Tibial nerve (tissue), 4 donors: Measurements from ENCODE around the gene ANKRD45.

Source experiments
- EP300 ChIP-seq, 2 donors: sonication (generic); formaldehyde crosslinking; IDR thresholded peaks; one replicate each; pipeline ENCODE4 v1.6.1; 2017; ENCODE audit warnings: antibody characterized with exemption in 2 of 2, mild to moderate bottlenecking in 1 of 2
- POLR2A ChIP-seq, 2 donors: fragments of 450-650 bp; IDR thresholded peaks; one replicate each; pipeline ENCODE4 v1.6.1; 2017; ENCODE audit warnings: antibody characterized with exemption in 2 of 2, mild to moderate bottlenecking in 2 of 2, moderate library complexity in 2 of 2
- TF ChIP-seq, protein P1 (sequence below), 5 experiments: fragments of 200-600 bp in 3 of 5; fragments of 450-650 bp in 2 of 5; sonication (generic) in 3 of 5; IDR thresholded peaks; one replicate each; pipeline ENCODE4 v1.5.1; 2016 to 2019; ENCODE audit warnings: antibody characterized with exemption in 5 of 5, mild to moderate bottlenecking in 3 of 5, moderate library complexity in 2 of 5

DNA sequence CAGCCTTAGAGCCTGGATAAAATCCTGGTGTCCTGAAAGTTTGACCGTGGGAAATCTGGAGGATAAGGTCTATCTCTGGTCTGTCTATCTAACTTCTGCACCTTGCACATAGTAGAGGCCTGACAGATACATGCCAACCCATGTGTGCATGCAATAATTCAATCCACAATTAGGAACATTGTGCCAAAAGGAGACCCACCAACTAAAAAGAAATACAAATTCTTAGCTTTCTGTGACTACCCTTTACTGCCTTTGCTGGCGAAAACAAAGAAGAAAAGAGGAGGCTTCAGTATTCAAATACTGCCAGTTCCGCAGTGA is 44.7 kb upstream of the ANKRD45 start:
- TF ChIP-seq EP300 (IDR thresholded peaks at IDR 0.05) (no peak), POLR2A (IDR thresholded peaks at IDR 0.05) (no peak)
- TF ChIP-seq, protein P1, sequence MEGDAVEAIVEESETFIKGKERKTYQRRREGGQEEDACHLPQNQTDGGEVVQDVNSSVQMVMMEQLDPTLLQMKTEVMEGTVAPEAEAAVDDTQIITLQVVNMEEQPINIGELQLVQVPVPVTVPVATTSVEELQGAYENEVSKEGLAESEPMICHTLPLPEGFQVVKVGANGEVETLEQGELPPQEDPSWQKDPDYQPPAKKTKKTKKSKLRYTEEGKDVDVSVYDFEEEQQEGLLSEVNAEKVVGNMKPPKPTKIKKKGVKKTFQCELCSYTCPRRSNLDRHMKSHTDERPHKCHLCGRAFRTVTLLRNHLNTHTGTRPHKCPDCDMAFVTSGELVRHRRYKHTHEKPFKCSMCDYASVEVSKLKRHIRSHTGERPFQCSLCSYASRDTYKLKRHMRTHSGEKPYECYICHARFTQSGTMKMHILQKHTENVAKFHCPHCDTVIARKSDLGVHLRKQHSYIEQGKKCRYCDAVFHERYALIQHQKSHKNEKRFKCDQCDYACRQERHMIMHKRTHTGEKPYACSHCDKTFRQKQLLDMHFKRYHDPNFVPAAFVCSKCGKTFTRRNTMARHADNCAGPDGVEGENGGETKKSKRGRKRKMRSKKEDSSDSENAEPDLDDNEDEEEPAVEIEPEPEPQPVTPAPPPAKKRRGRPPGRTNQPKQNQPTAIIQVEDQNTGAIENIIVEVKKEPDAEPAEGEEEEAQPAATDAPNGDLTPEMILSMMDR (IDR thresholded peaks at IDR 0.05), result no peak
